Activated CD4-positive, alpha-beta T cell treated with anti-CD3 and anti-CD28 coated beads for 4 hours (primary cell): ENCODE data around the gene VIPR1.

Experiments used
- DNase-seq, 2 donors: peaks; one replicate each; pipeline ENCODE4 v3.0.0-alpha.2; 2020

VIPR1 gene

GRCh38 chr3:42582474-42583070 is 80.1 kb downstream of the VIPR1 start:
- no peak for DNase-seq
